HK-2 (cell line): ENCODE results near the gene NAMPT.
"Not testable (repeated sequence)": the region's sequence is repeated elsewhere in the genome, so short reads cannot be mapped to it uniquely, and the experiment has no call there.

ENCODE experiments used
- DNase-seq: peaks from one replicate; pipeline ENCODE4 v3.0.0-alpha.2; 2018; ENCODE audit not compliant: unreplicated experiment

Gene NAMPT

DNA sequence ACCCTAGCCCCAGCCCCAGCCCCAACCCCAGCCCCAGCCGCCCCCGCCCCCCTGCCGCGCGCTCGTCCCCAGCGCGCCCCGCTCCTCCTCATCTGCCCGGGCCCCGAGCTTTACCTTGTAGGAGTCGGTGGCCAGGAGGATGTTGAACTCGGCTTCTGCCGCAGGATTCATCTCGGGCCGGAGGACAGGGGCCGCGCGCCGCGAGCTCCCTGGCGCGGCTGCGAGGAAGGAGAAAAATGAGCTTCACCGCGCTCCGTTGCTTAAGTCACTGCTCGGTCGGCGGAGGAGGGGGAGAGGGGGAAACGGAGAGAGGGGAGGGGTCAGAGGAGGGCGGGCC is at the start of gene NAMPT:
NAMPT (minus strand) TSS at position 270 of the 337 bp plus-strand sequence; CDS start at position 171, 99 bp downstream.
- no peak for DNase-seq

DNA sequence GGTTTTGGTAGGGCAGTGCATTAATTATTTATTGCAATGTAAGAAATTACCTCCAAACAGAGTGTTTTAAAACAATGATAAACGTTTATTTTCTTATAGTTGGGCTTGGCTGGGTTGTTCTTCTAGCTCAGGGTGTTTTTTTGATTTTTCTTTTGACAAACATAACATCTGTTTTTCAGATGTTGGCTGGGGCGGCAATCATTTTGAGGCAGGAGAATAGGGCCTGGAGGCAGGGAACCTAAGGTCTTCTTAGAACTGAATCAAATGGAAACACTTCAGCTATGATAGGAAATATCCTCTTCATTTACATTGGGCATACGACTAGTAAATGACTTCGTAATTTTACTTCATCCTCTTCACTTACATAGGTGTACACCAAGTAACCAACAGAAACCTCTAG is 47.4 kb upstream of the NAMPT start:
- DNase-seq = no peak

GRCh38 chr7:106331441-106332175 is 46.8 kb upstream of the NAMPT start:
- DNase-seq = no peak

GRCh38 chr7:106329971-106330733 is 45.4 kb upstream of the NAMPT start:
- no peak for DNase-seq

DNA sequence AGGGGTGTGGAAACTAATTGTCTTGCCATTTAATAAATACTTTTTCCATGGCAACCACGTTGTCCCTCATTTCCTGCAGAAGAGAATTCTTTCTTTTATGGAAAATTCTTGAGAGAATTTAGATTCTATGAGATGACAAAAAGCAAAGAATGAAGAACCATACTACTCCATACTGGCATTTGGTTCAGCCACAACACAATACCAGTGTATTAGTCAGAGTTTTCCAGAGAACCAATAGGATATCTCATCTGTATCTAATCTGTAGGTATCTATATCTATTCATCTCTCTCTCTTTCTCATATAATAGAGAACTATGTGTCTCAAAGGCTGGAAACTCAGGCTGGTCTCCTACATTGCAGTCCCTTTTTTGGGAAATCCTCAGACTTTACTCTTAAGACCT is 44.6 kb upstream of the NAMPT start:
- DNase-seq = no peak

- no peak for DNase-seq
Observed at GRCh38 chr7:106327538-106328481, 43.0 kb upstream of the NAMPT start.

DNA sequence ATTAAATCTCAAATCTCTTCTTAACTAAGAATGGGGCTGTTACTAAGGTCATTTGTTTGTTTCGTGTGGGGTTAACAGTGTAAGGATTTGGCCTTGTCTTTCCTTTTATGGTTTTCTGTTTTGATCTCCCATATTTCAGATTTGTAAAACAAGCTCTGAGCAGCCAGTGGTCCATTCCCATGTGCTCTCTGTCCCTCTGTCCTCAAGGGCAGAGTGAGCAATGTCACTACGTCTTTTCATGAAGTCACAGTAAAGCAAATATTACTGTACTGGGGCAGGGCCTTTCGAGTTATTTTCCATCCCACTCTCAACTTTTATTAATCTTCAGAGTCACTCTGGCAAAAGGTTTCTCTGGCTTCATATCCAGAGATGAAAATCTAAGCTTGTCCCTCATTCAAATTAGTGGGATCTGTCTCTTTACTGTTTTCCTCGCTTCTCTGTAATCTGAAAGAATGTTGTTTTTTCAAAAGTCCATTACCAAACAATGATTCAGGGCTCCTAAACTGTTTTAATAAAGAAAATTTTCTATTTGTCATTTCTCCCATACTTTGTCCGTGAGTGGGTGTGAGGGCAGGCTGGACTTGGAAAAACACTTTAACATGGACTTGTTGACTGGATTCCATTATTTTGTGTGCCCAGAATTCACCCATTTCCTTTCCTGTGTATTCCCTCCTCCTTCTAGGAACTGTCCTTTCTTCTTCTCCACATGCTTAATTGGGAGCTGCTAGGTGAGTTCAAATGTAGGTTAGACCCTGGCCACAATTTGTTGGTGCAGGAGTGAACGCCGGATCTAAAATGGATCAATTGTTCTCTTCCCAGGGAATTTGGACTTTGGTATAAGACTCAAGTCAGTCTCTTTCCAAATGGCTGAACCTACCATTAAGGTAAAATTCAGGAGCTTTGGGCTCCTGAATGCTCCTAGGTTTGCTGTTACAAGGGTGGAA is 42.1 kb upstream of the NAMPT start:
- DNase-seq = no peak

GRCh38 chr7:106324509-106324908 is 39.7 kb upstream of the NAMPT start:
- not testable (repeated sequence) for DNase-seq

DNA sequence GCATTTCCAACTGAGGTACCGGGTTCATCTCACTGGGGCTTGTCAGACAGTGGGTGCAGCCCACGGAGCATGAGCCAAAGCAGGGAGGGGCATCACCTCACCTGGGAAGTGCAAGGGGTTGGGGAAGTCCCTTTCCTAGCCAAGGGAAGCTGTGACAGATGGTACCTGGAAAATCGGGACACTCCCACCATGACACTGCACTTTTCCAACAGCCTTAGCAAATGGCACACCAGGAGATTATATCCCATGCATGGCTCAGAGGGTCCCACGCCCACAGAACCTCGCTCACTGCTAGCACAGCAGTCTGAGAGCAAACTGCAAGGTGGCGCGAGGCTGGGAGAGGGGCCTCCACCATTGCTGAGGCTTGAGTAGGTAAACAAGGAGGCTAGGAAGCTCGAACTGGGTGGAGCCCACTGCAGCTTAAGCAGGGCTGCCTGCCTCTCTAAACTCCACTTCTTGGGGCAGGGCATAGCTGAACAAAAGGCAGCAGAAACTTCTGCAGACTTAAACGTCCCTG is 35.5 kb upstream of the NAMPT start:
- DNase-seq = not testable (repeated sequence)

DNA sequence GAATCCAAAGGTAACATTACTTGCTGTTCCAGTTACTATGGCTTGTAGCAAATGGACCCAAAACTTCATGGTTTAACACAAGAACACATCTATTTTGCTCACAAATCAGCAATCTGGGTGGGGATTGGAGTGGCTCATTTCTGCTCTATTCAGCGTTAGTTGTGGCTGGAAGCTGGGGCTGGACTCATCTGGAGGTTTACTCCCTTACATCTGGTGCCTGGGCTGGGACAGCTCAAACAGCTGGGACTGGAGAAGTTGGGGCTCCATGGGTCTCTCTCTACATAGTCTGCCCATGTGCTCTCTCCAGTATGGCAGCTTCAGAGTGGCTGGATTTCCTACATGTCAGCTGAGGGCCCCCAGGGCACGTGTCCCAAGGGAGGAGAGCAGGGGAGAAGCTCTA is 33.7 kb upstream of the NAMPT start:
- no peak for DNase-seq

DNA sequence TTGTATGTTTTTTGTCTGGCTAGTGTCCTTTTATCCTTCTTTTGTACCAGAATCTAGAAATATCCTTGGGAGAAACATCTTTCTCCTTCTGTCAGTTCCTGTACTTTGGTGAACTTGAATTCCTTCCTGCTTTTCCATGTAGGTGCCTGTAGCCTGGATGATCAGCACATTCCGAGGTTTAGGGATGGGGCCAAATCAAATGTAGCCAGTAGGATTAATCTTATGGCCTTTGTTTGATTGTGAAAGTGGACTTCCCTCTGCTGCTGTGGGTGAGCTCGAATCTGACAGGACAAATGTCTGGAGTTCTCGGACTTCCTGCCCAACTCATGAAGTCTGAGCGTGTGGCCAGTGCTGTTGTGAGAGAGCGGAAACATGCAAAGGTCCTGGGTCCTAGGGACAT is 33.2 kb upstream of the NAMPT start:
- no peak for DNase-seq

DNA sequence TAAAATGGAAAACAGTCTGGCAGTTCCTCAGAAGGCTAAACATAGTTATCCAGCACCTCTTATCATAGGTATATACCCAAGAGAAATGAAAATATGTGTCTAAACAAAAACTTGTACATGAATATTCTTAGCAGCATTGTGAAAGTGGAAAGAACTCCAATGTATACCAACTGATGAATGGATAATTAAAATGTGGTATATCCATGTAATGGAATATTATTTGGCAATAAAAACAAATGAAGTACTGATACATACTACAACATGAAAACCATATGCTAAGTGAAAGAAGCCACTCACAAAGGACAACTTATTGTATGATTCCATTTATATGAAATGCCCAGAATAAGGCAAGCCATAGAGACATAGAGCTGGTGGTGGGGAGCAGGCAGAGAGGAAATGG is 32.2 kb upstream of the NAMPT start:
- no peak for DNase-seq

DNA sequence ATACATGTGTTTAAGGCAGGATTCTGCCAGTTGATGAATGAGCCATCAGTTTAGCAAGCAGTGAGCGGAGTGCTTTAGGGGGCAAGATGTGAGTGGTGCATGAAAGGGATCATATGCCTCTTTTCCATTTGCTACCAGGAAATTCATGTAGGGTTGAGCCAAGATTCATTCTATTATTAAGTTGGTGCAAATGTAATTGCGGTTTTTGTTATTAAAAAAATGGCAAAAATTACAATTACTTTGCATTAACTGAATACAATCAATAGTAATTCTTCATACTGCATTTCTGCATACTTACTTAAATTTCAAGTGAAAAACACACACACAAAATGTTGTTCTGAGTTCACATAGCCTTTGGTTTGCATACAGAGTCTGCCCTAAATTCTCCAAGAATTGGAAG is 30.1 kb upstream of the NAMPT start:
- DNase-seq = no peak

- DNase-seq = no peak
Observed at GRCh38 chr7:106313966-106314365, 29.2 kb upstream of the NAMPT start.

DNA sequence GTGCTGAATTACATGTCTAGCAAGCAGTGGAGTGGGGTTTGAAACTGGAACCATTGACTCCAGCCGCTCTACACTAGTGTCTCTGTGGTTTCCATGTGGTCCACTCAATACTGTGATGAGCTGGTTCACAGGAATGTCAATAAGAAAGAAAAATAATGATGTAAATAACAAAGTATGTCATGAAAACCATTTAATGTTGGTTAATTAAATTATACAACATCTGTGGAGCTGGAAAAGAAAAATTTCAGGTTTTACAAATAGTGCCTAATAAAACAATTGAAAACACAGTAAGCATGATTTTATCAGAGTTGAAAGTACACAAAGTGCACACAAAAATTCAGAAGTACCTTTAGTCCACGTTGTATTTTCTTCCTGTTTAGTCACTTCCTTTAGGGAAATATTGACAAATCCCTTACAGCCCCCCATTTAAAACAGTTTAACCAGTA is 28.7 kb upstream of the NAMPT start:
- peak; percentile 20 for DNase-seq

- DNase-seq = no peak
Observed at GRCh38 chr7:106312906-106313305, 28.1 kb upstream of the NAMPT start.

DNA sequence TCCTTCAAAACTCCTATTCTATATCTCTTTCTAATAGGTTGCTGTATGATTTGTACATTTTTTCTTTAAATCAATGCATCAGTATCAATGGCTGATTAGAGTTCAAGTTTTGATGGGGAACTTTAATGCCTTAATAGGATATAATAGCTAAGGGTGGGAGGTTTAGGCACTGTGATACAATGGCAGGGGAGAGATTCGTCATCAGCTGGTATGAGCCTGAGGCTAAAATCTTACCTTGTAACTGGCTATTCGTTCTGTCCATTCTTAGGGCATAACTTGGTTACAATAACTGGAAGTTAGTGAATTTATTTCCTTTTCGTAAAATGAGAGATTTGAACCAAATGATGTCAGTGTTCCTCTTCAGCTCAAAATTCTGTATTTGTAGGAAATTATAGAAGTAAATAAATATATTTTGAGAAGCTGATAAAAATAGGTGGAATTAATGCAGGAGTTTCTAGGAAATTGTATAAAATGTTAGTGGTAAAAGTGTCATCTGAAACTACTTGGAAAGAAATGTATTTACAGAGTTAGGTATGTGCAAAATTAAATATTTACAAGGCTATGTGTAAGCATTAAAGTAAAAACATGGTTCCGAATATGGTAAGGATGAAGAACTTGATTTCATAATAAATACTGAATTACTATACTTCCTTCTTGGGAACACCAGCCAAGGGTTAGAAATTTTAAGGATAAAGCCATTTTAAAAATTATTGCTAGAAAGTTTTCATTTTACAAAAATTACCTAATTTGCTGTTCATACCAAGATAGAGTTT is 27.5 kb upstream of the NAMPT start:
- no peak for DNase-seq

DNA sequence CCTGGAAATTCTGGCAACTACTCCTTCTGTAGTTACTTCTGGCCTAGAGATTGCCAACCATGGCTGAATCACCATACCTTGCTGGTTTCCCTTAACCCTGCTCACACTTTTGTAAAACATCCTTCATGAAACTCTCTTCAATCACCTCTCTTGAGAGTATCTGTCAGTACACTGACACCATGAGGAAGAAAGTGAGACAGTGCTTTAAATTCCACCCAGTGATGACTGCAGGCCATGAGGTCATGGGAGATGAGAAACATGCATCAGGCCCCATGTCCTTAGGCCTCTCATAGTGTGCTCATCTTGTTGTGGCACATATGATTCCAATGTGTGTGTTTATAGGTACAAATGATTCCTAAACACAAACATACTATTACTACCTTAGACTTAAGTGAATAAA is 24.6 kb upstream of the NAMPT start:
- no peak for DNase-seq

DNA sequence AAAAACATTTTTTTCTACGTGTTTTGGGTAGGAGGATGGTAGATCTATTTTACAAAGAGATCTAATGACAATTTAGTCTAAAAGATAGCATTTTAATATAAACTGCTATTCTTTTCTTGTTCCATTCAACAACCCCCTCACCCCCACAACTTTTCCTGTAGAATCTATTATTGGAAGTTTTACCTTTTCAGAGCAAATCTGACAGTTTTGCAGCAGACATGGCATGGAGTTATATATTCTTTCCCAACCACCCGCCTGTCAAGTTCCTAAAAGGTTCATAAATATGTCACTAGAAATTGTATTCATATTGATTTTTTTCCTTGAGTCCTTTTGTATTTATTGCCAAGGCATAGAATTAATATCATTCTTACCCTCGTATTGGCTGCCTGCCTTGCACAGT is 21.5 kb upstream of the NAMPT start:
- no peak for DNase-seq

DNA sequence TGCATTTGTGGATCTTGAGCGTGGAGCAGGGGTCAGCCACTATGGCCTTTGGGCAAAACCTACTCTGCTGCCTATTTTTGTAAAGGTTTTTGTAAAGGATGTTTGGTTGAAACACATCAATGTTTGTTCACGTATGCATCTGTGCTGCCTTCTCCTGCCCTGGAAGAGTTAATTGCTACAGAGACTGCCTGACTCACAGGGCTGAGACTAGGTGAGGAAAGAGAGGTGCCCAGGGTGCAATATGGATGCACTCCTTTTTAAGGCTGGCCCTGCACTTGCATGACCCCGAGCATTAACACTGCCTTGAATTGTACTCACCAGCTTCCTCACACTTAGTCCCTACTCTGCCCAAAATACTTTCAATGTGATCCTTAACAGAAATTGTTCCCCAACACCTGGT is 20.9 kb upstream of the NAMPT start:
- no peak for DNase-seq
